Bronchial epithelial cell (primary cell): ENCODE data around the gene CTCF. TPM values are rescaled to one million over a fixed set of nuclear protein-coding genes. Genes with fewer than 3 reads are reported as not detected.

Experiments used
- DNase-seq: peaks from one replicate; pipeline ENCODE4 v3.0.0-alpha.2; 2010; ENCODE audit warnings: low read depth
- FAIRE-seq: peaks from 2 replicates; lab custom pipeline; 2011; peaks lifted over from hg19 to GRCh38; lab: Jason Lieb, UNC
- H3K27me3 ChIP-seq: 2 replicates; pipeline ENCODE4 v1.5.1; 2011; ENCODE audit warnings: low read length; ENCODE audit not compliant: control insufficient read depth, insufficient read depth
- H3K36me3 ChIP-seq: 2 replicates; pipeline ENCODE4 v1.5.1; 2011; ENCODE audit warnings: low read length; ENCODE audit not compliant: control insufficient read depth, insufficient read depth
- H3K4me3 ChIP-seq: 2 replicates; pipeline ENCODE4 v1.5.1; 2011; ENCODE audit warnings: mild to moderate bottlenecking, low read depth, low read length, control low read depth
- total RNA-seq: library from RNA; depleted of rRNA; stranded (reverse); fragments of >200 nt; gene quantifications from 2 replicates; pipeline ENCODE4 v1.2.1, GENCODE V29; 2014
- TF ChIP-seq, protein P1 (sequence below): IDR thresholded peaks from 2 replicates; pipeline ENCODE4 v1.5.1; 2011; ENCODE audit warnings: mild to moderate bottlenecking, moderate library complexity, low read length, control low read depth, inconsistent platforms; ENCODE audit not compliant: insufficient read depth, severe bottlenecking

Gene CTCF
- total RNA-seq, 1 donor from 2014 or later = 21.1 TPM

GRCh38 chr16:67542464-67542863, 19.9 kb upstream of the CTCF start:
- TF ChIP-seq, protein P1, sequence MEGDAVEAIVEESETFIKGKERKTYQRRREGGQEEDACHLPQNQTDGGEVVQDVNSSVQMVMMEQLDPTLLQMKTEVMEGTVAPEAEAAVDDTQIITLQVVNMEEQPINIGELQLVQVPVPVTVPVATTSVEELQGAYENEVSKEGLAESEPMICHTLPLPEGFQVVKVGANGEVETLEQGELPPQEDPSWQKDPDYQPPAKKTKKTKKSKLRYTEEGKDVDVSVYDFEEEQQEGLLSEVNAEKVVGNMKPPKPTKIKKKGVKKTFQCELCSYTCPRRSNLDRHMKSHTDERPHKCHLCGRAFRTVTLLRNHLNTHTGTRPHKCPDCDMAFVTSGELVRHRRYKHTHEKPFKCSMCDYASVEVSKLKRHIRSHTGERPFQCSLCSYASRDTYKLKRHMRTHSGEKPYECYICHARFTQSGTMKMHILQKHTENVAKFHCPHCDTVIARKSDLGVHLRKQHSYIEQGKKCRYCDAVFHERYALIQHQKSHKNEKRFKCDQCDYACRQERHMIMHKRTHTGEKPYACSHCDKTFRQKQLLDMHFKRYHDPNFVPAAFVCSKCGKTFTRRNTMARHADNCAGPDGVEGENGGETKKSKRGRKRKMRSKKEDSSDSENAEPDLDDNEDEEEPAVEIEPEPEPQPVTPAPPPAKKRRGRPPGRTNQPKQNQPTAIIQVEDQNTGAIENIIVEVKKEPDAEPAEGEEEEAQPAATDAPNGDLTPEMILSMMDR = no peak
- DNase-seq (peak; percentile 60), FAIRE-seq (no peak)
- no peaks in the 10 kb centered on the region for H3K27me3 ChIP-seq
- no peak overlapping the region for H3K4me3 ChIP-seq
- H3K36me3 ChIP-seq = peaks cover 33% of the 10 kb centered on the region

DNA sequence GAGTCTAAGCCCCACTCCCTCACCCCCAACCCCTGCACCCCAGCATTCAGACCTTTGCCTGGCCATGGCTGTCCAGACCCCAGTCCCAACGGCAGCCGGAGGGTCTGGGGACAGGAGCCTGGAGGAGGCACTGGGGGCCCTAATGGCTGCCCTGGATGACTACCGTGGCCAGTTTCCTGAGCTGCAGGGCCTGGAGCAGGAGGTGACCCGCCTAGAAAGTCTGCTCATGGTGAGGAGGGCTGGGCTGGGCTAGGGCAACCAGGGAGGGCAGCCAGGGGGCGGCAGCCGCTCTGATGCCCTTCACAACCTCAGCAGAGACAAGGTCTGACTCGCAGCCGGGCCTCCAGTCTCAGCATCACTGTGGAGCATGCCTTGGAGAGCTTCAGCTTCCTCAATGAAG, 19.3 kb upstream of the CTCF start:
- Histone ChIP-seq H3K36me3 (peaks cover 35% of the 10 kb centered on the region), H3K4me3 (no peak overlapping the region), H3K27me3 (no peaks in the 10 kb centered on the region)
- TF ChIP-seq, protein P1 = no peak
- FAIRE-seq (no peak), DNase-seq (no peak)

DNA sequence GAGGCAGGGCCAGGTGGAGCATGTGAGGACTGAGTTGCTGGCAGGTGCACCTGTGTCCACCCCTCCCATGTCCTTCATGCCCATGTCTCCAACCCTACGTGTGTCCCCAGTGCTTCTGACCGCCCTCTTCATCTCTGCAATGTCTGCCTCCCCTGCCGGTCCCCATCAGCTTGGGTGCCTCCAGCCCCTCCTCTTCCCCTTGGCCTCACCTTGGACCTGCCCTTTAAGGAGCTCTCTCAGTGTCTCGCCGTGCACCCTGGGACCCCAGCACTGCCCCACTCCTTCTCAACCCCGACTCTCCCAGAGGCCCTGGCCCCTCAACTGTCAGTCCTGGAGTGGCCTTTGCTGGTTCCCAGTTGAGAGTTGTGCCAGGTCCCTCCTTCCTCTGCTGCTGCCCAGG, 18.7 kb upstream of the CTCF start:
- H3K27me3 ChIP-seq = no peaks in the 10 kb centered on the region
- TF ChIP-seq, protein P1 = no peak
- FAIRE-seq (no peak), DNase-seq (no peak)
- H3K36me3 ChIP-seq = peaks cover 35% of the 10 kb centered on the region
- H3K4me3 ChIP-seq = no peak overlapping the region

- no peak overlapping the region for H3K4me3 ChIP-seq
Measured at GRCh38 chr16:67544329-67544841, 17.9 kb upstream of the CTCF start.

DNA sequence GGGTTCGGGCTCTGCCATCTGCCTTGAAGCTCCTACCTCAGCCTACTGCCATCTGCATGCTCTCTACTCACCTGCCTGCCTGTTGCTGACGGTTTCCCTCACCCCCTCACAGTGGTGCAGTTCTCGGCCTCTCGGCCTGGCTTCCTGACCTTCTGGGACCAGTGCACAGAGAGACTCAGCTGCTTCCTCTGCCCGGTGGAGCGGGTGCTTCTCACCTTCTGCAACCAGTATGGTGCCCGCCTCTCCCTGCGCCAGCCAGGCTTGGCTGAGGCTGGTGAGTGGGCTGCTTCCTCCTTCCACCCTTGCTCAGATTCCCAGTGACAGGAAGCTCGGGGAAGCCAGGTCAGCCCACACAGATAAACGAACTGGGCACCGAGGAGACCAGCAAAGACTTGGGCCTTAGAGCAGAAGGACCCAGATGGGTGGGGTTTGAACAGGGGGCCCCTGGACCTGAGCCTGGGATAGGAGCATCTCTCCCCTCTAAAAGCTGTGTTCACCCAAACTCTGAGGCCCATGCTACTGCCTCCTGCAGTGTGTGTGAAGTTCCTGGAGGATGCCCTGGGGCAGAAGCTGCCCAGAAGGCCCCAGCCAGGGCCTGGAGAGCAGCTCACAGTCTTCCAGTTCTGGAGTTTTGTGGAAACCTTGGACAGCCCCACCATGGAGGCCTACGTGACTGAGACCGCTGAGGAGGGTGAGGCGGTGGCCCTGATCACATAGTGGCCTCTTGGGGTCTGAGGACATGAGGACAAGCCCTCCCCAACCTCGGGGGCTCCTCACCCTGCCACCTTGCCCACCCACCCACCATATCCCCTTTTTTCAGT, 17.3 kb upstream of the CTCF start:
- FAIRE-seq = no peak
- peaks cover 34% of the 10 kb centered on the region for H3K36me3 ChIP-seq
- TF ChIP-seq, protein P1 = no peak

More at GRCh38 chr16:67544329-67544841, 17.9 kb upstream of the CTCF start:
- TF ChIP-seq, protein P1 = peak; percentile 45
- DNase-seq (peak; percentile 50), FAIRE-seq (peak; percentile 18)
- Histone ChIP-seq H3K27me3 (no peaks in the 10 kb centered on the region), H3K36me3 (peaks cover 35% of the 10 kb centered on the region)

DNA sequence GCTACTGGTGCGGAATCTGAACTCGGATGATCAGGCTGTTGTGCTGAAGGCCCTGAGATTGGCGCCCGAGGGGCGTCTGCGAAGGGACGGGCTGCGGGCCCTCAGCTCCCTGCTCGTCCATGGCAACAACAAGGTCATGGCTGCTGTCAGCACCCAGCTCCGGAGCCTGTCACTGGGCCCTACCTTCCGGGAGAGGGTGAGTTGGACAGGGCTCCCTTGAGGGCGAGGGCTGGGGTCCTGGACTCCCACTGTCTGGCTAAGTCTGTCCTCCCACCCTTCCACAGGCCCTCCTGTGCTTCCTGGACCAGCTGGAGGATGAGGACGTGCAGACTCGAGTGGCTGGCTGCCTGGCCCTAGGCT, 16.7 kb upstream of the CTCF start:
- H3K27me3 ChIP-seq = no peaks in the 10 kb centered on the region
- no peak overlapping the region for H3K4me3 ChIP-seq
- TF ChIP-seq, protein P1 = no peak
- peaks cover 29% of the 10 kb centered on the region for H3K36me3 ChIP-seq
- no peak for DNase-seq
- FAIRE-seq = no peak

More for the DNA sequence above, 17.3 kb upstream of the CTCF start:
- Histone ChIP-seq H3K4me3 (no peak overlapping the region), H3K27me3 (no peaks in the 10 kb centered on the region)
- no peak for DNase-seq
